K562 (cell line): ENCODE data around the gene RAI14.

Experiments
- ETS2 ChIP-seq: IDR thresholded peaks from 2 replicates; pipeline ENCODE4 v1.6.1; 2016; ENCODE audit warnings: borderline replicate concordance, missing genetic modification characterization, mild to moderate bottlenecking, moderate library complexity, missing compliant biosample characterization; ENCODE audit not compliant: poor library complexity, severe bottlenecking
- MYBL2 ChIP-seq, 2 experiments: fragments of 450-650 bp in 1 of 2; sonication (generic) in 1 of 2; formaldehyde crosslinking in 1 of 2; IDR thresholded peaks; 2 replicates each; pipeline versions ENCODE4 v1.6.1 to v1.8.1; 2017 to 2022; ENCODE audit warnings: borderline replicate concordance in 1 of 2, inconsistent platforms in 1 of 2, low read depth in 1 of 2, mild to moderate bottlenecking in 1 of 2, missing genetic modification reagents in 1 of 2, moderate library complexity in 1 of 2
- MYC ChIP-seq, 2 experiments: fragments of 250-450 bp in 1 of 2; sonication (Bioruptor Pico) in 1 of 2; IDR thresholded peaks; 2 replicates each; pipeline versions ENCODE4 v1.5.1 to v1.6.1; 2012 to 2021; ENCODE audit warnings: low read depth in 2 of 2, borderline replicate concordance in 1 of 2, improper control_type of control experiment in 1 of 2, low read length in 1 of 2, mild to moderate bottlenecking in 1 of 2, moderate library complexity in 1 of 2
- NFRKB ChIP-seq: fragments of 450-650 bp; IDR thresholded peaks from 2 replicates; pipeline ENCODE4 v1.6.1; 2016; ENCODE audit warnings: low read depth
- POLR2AphosphoS5 ChIP-seq: IDR thresholded peaks from 2 replicates; pipeline ENCODE4 v1.6.1; 2011; ENCODE audit warnings: mild to moderate bottlenecking, low read depth, low read length, moderate library complexity; ENCODE audit not compliant: control insufficient read depth, insufficient read depth
- SP2 ChIP-seq: IDR thresholded peaks from 2 replicates; pipeline ENCODE4 v1.6.1; 2011; ENCODE audit warnings: mild to moderate bottlenecking, low read depth, low read length, moderate library complexity; ENCODE audit not compliant: poor library complexity, severe bottlenecking; ENCODE audit errors: extremely low read depth

- TF ChIP-seq SP2 (no peak), NFRKB (no peak), ETS2 (tag) (no peak), MYBL2 (IDR thresholded peaks at IDR 0.05; ENCODE audit: low read depth) (no peak), MYBL2 (CRISPR knock-in tag; IDR thresholded peaks at IDR 0.05; ENCODE audit: borderline replicate concordance) (no peak), MYC (IDR thresholded peaks at IDR 0.05; ENCODE audit: low read depth, low read length) (no peak), MYC (CRISPR knock-in tag; IDR thresholded peaks at IDR 0.05; ENCODE audit: borderline replicate concordance, low read depth) (no peak), POLR2AphosphoS5 (no peak)
These were observed 1.3 kb downstream of the RAI14 start for GRCh38 chr5:34657274-34657921.
